ENCODE data around the gene KIF5A.

Gene KIF5A

GRCh38 chr12:57623811-57624390, 74.1 kb downstream of the KIF5A start:
- ATAC-seq, result no peak
- TF ChIP-seq TOX (CRISPR knock-in tag; IDR thresholded peaks at IDR 0.05; ENCODE audit: borderline replicate concordance) (no peak), ZNF565 (CRISPR knock-in tag; conservative IDR thresholded peaks at IDR 0.05; ENCODE audit: low read depth) (no peak), ISL1 (CRISPR knock-in tag; IDR thresholded peaks at IDR 0.05) (no peak), ESRRG (CRISPR knock-in tag; IDR thresholded peaks at IDR 0.05) (no peak), ZFP3 (CRISPR knock-in tag; IDR thresholded peaks at IDR 0.05) (no peak)
- TF ChIP-seq, protein P1, sequence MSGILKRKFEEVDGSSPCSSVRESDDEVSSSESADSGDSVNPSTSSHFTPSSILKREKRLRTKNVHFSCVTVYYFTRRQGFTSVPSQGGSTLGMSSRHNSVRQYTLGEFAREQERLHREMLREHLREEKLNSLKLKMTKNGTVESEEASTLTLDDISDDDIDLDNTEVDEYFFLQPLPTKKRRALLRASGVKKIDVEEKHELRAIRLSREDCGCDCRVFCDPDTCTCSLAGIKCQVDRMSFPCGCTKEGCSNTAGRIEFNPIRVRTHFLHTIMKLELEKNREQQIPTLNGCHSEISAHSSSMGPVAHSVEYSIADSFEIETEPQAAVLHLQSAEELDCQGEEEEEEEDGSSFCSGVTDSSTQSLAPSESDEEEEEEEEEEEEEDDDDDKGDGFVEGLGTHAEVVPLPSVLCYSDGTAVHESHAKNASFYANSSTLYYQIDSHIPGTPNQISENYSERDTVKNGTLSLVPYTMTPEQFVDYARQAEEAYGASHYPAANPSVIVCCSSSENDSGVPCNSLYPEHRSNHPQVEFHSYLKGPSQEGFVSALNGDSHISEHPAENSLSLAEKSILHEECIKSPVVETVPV (CRISPR knock-in tag; IDR thresholded peaks at IDR 0.05), result no peak

GRCh38 chr12:57624441-57625220, 74.8 kb downstream of the KIF5A start:
- TF ChIP-seq ZNF8 (CRISPR knock-in tag; IDR thresholded peaks at IDR 0.05) (no peak), SNAI2 (CRISPR knock-in tag; IDR thresholded peaks at IDR 0.05) (no peak), RARB (CRISPR knock-in tag; IDR thresholded peaks at IDR 0.05) (no peak), OSR1 (CRISPR knock-in tag; IDR thresholded peaks at IDR 0.05) (no peak), GLIS3 (CRISPR knock-in tag; IDR thresholded peaks at IDR 0.05) (no peak)
- ATAC-seq, result no peak

GRCh38 chr12:57625261-57626032, 75.6 kb downstream of the KIF5A start:
- no peak for TF ChIP-seq BACH2 (CRISPR knock-in tag; IDR thresholded peaks at IDR 0.05; ENCODE audit: borderline replicate concordance)
- no peak for TF ChIP-seq ZFP30 (CRISPR knock-in tag; IDR thresholded peaks at IDR 0.05)
- no peak for TF ChIP-seq ESRRG (CRISPR knock-in tag; IDR thresholded peaks at IDR 0.05)
- no peak for TF ChIP-seq ZNF565 (CRISPR knock-in tag; conservative IDR thresholded peaks at IDR 0.05; ENCODE audit: low read depth)
- TF ChIP-seq ZNF8 (CRISPR knock-in tag; IDR thresholded peaks at IDR 0.05), result no peak
- no peak for TF ChIP-seq PATZ1 (CRISPR knock-in tag; IDR thresholded peaks at IDR 0.05; ENCODE audit: borderline replicate concordance)
- no peak for TF ChIP-seq CSDC2 (CRISPR knock-in tag; IDR thresholded peaks at IDR 0.05)
- TF ChIP-seq ARNTL (CRISPR knock-in tag; IDR thresholded peaks at IDR 0.05; ENCODE audit: borderline replicate concordance, low read depth), result no peak
- no peak for TF ChIP-seq GLIS3 (CRISPR knock-in tag; IDR thresholded peaks at IDR 0.05)
- no peak for TF ChIP-seq PPARA (CRISPR knock-in tag; IDR thresholded peaks at IDR 0.05; ENCODE audit: borderline replicate concordance)
- TF ChIP-seq, protein P2, sequence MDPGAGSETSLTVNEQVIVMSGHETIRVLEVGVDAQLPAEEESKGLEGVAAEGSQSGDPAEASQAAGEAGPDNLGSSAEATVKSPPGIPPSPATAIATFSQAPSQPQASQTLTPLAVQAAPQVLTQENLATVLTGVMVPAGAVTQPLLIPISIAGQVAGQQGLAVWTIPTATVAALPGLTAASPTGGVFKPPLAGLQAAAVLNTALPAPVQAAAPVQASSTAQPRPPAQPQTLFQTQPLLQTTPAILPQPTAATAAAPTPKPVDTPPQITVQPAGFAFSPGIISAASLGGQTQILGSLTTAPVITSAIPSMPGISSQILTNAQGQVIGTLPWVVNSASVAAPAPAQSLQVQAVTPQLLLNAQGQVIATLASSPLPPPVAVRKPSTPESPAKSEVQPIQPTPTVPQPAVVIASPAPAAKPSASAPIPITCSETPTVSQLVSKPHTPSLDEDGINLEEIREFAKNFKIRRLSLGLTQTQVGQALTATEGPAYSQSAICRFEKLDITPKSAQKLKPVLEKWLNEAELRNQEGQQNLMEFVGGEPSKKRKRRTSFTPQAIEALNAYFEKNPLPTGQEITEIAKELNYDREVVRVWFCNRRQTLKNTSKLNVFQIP (CRISPR knock-in tag; IDR thresholded peaks at IDR 0.05; ENCODE audit: borderline replicate concordance, low read depth), result no peak
- no peak for TF ChIP-seq TSHZ2 (CRISPR knock-in tag; IDR thresholded peaks at IDR 0.05)
- TF ChIP-seq, protein P1 (CRISPR knock-in tag; IDR thresholded peaks at IDR 0.05), result no peak
- TF ChIP-seq OSR1 (CRISPR knock-in tag; IDR thresholded peaks at IDR 0.05), result no peak
- ATAC-seq, result no peak

Data from SK-N-SH treated with all-trans-retinoic acid at 6 μM for 48 hours (cell line).